Fibroblast of peridontal ligament (primary cell): ENCODE results near the gene SLC9A4.
A peak's percentile ranks its signal among the peaks of the same experiment; 100 is the strongest.

ENCODE experiments used
- DNase-seq: peaks from one replicate; pipeline ENCODE4 v3.0.0-alpha.2; 2010; ENCODE audit errors: extremely low read depth

Gene SLC9A4

DNA sequence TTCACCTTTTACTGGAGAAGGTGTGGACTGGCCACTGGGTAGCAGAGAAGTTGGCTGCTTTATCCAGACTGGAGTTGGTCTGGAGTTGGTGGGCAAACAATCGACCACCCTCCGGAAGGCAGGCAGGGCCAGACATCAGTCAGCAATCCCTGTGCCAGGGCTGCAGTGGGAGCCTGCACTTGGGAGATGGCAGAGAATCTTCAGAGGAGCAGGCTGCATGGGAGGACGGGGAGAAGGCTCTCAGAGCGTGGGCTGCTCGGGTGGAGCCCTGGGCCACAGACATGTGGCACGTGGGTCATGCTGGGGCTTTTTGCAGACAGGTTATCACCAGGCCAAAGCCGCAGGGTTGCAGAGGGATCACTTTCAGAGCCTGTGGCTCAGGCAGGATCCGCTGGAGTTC is 29.6 kb downstream of the SLC9A4 start:
- no peak for DNase-seq

DNA sequence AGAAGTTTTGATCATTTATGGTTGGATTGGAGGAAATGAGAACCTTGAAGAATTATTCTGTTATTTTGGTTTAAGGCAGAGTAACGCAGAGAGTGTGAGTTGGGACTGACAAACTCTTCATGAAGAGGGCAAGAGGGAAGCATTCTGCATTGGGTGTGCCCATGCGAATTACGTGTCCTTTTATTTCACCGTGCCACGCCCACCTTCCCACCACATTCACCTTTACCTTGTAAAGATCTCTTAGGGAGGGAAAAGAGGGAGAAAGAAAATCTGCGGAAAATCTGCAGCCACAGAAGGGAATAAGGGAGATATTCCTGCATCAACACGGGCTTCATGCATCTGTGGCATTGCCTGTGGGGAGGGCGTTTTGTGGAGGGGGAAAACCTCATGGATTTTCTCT is 31.8 kb downstream of the SLC9A4 start:
- DNase-seq, result no peak

DNA sequence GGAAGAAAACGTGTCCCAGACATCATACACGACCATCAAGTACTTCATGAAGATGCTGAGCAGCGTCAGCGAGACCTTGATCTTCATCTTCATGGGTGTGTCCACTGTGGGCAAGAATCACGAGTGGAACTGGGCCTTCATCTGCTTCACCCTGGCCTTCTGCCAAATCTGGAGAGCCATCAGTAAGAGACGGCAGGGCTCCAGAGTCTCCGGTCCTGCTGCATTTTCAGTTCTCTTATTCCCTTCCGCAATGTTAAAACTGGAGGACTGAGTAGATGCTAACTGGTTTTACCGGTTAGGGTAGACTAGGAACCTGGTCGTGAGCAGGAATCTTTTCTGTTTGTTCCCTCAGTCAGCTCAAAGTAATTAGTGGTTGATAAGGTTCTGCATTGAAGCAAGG is 32.3 kb downstream of the SLC9A4 start:
- no peak for DNase-seq

DNA sequence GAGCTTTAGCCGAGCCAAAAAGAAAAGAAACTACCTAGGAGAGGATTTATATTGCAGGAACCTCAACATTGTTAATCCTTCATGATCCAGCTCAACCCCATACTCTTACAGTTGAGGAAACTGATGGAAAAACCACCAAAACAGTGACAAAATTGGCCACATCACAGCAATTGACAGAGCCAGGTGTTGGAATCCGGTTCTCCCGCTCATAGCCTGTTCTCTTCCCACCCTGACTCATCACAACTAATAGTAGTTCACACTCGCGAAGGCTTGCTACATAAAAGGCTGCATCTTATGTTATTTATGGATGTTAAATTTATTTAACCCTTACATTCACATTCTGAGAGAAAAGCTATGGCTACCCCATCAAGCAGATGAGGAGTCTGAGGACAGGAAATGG is 33.7 kb downstream of the SLC9A4 start:
- no peak for DNase-seq

DNA sequence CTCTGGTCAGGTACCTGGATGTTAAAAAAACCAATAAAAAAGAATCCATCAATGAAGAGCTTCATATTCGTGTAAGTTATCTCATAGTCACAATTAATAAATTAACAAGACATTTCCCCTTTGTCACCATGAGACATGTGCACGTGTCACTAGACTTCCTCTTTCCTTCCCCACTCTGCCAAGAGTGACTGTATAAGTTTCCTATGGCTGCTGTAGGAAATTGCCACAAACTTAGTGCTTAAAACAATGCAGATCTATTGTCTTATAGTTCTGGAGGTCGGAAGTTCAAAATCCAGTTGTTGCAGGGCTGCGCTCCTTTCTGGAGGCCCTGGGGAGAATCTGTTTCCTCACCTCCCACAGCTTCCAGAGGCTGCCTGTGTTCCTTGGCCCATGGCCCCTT is 35.8 kb downstream of the SLC9A4 start:
- no peak for DNase-seq

DNA sequence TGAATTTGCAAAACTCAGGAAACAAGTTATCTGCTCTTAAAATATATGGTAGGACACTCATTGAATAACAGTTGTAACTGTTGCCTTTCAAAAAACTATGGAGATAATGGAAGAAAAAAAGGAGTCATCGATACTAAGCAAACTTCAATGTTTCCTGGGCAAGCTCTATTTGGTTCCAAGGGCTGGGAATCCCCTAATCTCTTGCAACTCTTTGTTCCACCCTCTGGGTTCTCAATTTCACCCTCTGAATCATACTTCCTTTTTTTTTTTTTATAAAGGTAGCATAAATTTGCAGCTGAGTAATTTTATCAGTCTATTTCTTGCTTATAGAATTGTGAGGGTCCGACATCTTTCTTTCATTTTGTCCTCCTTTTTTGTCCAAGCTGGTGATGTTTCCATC is 36.7 kb downstream of the SLC9A4 start:
- no peak for DNase-seq

DNA sequence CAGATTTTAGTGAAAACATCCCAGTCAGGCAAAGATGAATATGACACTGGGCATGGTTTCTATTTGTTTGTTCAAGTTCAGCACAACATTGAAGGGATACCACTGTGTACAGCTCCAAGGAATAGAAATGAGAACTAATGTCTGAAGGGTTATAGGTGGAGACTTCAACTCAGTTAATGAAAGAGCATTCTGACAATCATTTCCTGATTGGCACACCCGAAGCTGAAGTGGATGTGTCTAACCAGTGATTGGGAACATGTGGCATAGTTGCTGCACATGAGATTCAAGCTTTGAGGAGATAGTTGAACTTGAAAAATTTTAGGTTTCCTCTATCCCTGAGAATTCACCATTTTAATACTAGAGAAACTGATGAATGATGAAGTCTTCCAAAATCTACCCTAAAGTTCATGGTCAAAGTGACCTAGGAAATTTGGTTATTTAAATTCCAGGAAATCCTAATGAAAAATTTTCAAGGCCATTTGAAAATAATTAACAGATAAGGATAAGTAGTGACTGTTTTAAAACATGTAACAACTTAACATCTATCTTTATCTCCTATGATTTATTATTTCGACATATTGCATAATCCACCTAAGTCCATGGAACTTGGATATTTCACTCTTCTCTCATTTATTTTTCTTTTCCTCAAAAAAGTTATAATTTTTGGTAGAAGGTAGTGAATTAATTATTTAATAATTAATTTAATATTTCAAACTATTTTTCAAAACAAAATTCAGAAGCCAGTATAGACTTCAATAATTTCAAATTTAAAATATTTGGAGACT is 38.0 kb downstream of the SLC9A4 start:
- no peak for DNase-seq

DNA sequence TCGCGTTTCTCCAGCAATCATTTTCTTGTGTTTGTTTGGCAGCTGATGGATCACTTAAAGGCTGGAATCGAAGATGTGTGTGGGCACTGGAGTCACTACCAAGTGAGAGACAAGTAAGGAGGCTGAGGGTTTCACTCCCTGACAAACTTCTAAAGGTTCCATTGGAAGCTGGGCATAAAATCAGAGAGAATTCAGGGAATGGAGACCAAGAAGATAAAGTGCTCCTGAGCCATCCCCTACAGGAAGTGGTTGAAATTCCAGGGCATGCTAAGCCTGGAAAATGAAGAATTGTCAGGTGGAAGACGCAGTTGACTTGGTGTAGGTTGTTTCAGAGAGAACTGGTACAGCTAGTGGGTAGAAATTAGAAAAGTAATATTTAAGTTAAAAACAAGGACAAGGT is 39.1 kb downstream of the SLC9A4 start:
- no peak for DNase-seq

DNA sequence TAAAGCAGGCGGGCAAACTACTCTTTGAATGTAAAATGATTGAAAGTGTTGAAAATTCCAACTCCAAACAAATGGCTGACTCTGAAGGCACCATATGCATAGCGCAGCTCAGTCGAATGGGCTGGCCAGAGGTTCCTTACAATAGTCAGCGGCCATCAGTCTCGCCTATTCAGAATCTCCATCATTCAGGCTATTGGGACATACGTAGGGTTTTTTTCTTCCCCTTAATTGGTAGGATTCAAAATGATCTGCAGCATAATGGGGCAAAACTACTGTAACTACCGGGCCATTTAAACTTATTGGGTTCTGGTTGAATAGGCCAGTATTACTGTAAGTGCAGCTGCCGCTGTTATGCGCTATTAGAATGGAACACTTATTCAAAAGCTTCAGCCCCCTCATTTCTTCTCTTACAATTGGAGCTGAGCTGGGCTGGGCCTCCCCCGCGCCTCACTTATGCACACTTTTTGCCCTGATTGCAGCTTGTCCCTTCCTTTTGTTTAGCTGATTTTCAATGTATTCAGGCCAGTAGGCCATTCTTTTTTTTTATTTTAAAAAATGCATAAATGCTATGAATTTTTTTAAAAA is 40.4 kb downstream of the SLC9A4 start:
- no peak for DNase-seq

DNA sequence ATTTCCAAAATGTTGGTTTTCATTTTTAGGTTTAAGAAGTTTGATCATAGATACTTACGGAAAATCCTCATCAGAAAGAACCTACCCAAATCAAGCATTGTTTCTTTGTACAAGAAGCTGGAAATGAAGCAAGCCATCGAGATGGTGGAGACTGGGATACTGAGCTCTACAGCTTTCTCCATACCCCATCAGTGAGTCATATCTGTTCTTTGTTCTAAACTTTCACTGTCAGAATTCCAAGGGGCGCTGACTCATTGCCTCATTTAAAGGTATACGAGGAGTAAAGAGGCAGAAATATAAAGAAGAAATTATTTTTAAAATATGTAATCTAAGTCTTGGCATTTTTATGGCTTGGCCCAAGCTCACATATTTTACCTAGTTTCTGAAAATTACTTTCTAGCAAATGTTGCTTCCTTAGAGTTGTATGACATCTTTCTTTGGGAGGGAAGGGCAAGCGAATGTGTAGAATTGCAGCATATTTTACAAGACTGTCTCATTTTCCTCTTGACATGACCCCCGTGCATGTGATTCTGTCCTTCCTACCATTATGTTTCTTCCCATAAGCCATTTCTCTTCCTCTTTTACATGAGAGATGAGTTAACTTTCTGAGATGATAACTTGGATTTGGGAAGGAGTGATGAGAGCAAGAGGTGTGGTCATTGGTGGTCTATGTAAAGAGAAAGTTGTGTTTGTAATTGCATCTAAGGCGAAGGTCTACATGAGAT is 41.2 kb downstream of the SLC9A4 start:
- peak; percentile 86 for DNase-seq

DNA sequence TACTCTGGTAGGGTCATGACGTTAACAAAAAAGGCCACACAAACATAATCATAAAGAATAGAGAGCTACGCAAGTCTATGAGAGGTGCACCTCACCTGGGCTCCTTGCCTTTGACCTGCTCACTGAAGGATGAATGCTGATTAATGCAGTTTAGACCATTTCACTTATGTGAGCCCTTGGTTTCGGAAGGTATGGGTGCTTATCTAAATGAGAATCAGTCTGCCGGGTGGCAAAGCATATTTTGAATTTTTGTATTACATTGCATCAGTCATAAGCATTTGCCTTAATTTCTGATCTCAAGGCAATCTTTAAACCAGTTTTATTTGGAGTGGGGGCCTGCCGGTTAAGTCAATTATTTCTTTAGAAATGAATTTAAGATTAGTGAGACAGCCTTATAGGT is 42.8 kb downstream of the SLC9A4 start:
- DNase-seq, result no peak

DNA sequence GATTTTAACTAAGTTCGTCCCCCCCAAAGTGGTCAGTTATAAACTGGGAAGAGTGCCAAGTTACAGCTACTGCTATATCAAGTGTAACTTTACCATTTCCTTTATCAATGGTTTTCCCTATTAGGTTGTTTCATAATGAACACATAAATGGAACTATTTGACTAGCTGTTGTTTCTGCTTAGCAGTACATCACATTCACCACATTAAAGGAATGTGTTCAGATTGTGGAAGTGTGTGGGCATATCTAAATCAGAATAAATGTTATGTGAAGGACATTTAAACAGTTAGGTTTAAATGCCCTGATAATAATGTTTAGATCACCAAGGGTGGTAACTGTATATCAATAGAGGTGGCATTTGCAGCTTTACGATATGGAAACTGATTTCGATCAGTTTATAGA is 45.1 kb downstream of the SLC9A4 start:
- DNase-seq, result no peak

DNA sequence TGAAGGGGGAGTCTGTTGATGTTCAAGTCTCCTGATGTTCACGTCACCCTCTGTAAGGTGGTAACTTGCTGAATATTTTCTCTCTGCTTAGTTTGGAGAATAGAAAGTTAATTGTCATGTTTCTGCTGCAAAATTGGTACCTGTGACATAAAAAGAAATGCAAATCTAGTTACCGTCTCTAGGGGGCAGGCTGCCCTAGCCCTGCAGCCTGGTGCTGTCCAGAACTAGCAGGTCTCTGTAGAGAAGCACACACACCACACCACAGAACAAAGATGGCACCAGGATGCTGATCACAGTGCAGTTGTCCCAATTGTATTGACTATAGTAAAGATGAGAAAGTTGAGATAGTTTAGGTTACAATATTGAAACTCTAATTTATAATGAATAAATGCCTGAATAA is 47.0 kb downstream of the SLC9A4 start:
- peak; percentile 6 for DNase-seq

DNA sequence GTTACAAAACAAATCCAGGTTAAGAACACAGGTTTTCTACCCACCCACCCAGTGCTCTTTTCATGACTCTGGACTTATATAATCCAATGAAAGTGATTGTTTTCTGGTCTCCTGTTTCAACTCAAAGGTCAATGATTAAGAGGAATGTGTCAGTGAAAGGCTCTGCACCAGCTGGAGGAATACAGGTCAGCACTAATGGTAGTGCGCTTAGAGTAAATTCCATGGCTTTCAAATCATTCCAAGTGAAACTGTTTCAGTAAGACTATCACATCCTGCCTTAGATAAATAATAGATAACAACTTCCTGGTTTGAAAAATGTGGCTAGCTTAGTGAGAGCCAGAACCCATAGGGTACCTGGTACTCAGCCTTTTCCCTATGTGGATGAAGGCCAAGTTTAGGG is 47.8 kb downstream of the SLC9A4 start:
- no peak for DNase-seq

DNA sequence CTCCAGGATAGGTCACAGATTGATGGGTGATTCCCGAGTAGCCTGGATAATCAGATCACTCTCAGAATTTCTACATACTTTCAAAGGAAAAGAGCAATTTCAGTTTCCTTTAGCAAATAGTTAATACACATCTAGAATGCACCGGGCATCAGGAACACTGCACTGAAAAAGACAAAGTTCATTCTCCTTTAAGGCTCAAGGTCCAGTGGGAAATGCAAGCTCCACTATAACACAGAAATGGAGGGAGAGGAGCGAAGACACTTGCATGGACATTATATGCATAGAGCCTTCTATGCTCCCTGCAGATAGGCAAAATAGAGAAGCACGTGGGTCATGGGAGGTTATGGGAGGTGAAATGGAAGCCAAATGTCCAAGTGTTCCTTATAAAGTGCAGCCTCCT is 49.1 kb downstream of the SLC9A4 start:
- DNase-seq, result no peak

DNA sequence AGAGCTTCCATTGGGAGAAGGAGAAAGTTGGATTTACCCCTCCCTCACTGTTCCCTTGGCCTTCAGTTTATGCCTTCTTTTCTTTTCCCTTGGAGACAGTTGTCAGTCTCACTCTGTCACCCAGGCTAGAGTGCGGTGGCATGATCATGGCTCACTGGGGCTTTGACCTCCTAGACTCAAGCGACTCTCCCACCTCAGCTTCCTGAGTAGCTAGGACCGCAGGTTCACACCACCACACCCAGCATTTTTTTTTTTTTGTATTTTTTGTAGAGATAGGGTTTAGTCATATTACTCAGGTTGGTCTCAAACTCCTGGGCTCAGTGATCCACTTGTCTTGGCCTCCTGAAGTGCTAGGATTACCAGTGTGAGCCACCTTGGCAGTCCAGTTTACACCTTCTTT is 49.9 kb downstream of the SLC9A4 start:
- no peak for DNase-seq

DNA sequence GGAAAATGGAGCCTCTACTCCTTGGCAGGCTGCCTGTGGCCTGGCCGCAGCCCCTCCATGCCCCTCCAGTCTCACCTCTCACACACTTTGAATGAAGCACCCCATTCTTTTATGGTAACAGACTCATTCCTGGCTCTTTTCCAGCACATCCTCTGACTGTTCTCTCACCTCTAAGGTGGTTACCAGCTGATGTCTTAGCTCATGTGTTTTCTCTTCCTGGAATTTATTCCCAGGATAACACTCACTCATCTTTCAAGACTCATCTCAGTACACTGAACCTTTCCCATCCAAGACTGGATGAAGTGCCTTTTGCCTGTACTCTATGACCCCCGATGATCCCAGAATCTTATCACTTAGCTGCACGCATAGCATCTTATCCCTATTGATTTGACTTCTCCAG is 50.6 kb downstream of the SLC9A4 start:
- no peak for DNase-seq

DNA sequence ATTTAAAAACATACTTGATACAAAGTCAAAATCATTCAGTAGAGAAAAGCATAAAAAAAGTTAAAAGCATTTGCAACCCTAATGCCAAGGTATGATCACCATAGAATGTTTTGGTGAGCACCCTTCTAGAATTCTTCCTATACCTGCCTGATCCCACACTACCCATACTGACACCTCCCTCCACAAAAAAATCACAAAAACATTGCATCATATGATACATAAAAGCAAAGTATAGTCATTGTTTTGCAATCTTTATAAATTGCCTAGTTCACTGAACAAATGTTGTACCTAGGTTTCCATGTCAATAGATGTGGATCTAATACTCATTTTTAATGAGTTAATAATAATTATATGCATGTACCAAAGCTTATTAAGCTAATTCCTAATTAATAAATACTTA is 54.1 kb downstream of the SLC9A4 start:
- DNase-seq, result no peak

DNA sequence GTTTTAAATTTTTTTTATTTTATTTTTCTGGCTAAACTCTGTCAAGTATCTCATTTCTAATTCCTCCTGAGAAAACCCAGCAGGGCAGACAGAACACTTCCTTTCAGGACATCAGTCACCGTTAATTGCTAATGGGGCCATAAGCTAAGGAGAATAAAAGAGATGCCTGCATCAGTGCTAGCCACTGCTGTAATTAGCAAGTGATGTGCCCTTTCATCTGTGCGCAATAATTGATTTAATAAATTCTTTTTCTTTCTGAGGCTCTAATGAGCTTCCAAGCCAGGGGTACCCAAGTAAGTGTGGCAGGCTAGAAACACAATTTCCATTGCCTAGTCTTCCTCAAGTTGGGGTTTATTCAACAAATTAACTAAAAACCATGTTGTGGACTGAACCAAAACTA is 65.5 kb downstream of the SLC9A4 start:
- no peak for DNase-seq

DNA sequence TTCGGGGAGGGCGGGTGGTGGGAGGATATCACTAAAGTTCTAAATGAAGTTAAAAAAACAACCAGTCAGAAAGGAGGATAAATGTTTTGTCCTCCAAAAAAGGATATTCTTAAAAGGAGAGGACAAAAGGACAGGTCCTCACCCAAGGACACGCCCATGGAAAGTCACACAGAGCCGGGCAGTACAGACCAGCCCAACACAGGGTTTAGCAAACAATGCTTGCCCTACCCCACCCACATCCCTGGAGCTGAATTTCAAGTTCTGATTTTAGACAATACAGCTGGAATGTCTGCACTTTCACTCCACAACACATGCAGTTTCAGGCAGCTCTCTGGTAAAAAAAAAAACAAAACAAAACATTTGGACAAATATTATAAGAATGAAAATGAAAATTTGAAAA is 67.9 kb downstream of the SLC9A4 start:
- DNase-seq, result no peak

DNA sequence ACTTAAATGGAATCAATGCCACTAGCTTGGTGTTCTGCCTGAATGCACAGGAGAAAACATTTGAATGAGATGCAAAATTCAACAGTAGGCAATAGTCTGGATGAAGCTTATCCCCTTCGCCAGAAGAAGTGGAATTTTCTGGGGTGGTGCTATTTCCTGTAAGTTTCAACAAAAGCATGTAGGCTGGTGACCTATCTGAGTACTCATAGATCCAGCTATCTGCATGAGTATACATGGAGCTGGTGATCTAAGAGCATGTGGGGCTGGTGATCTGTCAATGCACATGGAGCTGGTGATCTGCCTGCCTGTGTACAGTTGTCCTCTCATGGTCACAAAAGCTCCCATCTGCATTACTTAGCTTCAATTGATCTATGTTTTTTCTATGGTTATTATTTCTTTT is 71.2 kb downstream of the SLC9A4 start:
- no peak for DNase-seq

DNA sequence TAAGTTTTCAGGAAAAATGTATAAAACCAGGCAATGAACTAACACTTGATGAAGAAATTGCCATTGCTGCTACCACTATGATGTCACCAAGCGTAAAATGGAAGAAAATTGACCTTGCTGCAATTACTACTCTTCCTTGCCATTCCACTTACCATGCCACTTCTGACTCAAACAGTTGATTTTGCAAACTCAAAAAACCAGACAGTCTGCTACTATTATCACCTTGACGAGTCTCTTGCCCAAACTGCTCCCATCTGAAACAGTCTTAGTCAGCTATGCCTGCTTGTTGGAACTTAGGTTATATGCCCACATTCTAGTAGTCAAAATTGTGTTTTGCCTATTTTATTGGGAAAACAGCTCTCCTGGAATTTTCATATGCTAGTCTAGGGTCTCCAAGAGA is 74.4 kb downstream of the SLC9A4 start:
- no peak for DNase-seq

DNA sequence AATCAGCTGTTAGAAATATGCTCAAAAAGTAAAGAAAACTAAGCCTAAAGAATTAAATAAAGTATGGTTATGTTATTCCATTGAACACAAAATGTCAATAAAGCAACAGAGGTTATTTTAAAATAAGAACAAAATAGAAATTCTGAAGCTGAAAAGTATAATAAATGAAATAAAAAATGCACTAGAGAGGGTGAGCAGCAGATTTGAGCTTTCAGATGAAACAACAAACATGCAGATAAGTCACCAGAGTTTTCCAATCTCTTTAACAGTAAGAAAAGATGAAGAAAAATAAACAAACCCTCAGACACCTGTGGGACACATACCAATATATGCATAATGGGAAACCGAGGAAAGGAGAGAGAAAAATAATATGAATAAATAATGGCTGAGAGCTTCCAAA is 76.0 kb downstream of the SLC9A4 start:
- no peak for DNase-seq
